Measurements from ENCODE around the gene CAMK2G. TPM values are rescaled to one million over a fixed set of nuclear protein-coding genes. Genes with fewer than 3 reads are reported as not detected.
A peak's percentile ranks its signal among the peaks of the same experiment; 100 is the strongest.
"Not testable (repeated sequence)": the region's sequence is repeated elsewhere in the genome, so short reads cannot be mapped to it uniquely, and the experiment has no call there.

Gene CAMK2G
- total RNA-seq, 1 donor from 2014 or later: 20.8 TPM

GRCh38 chr10:73791871-73792400 lies 82.4 kb downstream of the CAMK2G start:
- Mint-ChIP-seq H3K4me1 (ENCODE audit: low read depth) (peaks cover 5% of the 10 kb centered on the region), H3K4me3 (ENCODE audit: low read depth) (no peak overlapping the region), H3K9me3 (ENCODE audit: low read depth) (no peaks in the 10 kb centered on the region), H3K27ac (no peak overlapping the region), H3K36me3 (ENCODE audit: insufficient read depth) (peaks cover 20% of the 10 kb centered on the region), H3K27me3 (no peaks in the 10 kb centered on the region)
- DNase-seq (ENCODE audit: low spot score, unreplicated experiment): no peak
- no peak for TF ChIP-seq CTCF (IDR thresholded peaks at IDR 0.05; ENCODE audit: unreplicated experiment)

GRCh38 chr10:73790886-73791625 lies 83.3 kb downstream of the CAMK2G start:
- Mint-ChIP-seq H3K4me1 (ENCODE audit: low read depth) (peaks cover 11% of the 10 kb centered on the region), H3K9me3 (ENCODE audit: low read depth) (no peaks in the 10 kb centered on the region), H3K4me3 (ENCODE audit: low read depth) (no peak overlapping the region), H3K27me3 (no peaks in the 10 kb centered on the region), H3K36me3 (ENCODE audit: insufficient read depth) (peaks cover 16% of the 10 kb centered on the region), H3K27ac (no peak overlapping the region)
- DNase-seq (ENCODE audit: low spot score, unreplicated experiment): no peak
- no peak for TF ChIP-seq CTCF (IDR thresholded peaks at IDR 0.05; ENCODE audit: unreplicated experiment)

- no peaks in the 10 kb centered on the region for H3K27me3 Mint-ChIP-seq
- H3K4me3 Mint-ChIP-seq (ENCODE audit: low read depth): no peak overlapping the region
- peaks cover 16% of the 10 kb centered on the region for H3K36me3 Mint-ChIP-seq (ENCODE audit: insufficient read depth)
- DNase-seq (ENCODE audit: low spot score, unreplicated experiment): no peak
- H3K9me3 Mint-ChIP-seq (ENCODE audit: low read depth): no peaks in the 10 kb centered on the region
- peaks cover 18% of the 10 kb centered on the region for H3K4me1 Mint-ChIP-seq (ENCODE audit: low read depth)
- TF ChIP-seq CTCF (IDR thresholded peaks at IDR 0.05; ENCODE audit: unreplicated experiment): no peak
- H3K27ac Mint-ChIP-seq: no peak overlapping the region
These were observed 84.7 kb downstream of the CAMK2G start for GRCh38 chr10:73789659-73790055.

GRCh38 chr10:73788864-73789658 lies 85.3 kb downstream of the CAMK2G start:
- H3K36me3 Mint-ChIP-seq (ENCODE audit: insufficient read depth): peaks cover 14% of the 10 kb centered on the region
- no peak for TF ChIP-seq CTCF (IDR thresholded peaks at IDR 0.05; ENCODE audit: unreplicated experiment)
- H3K27me3 Mint-ChIP-seq: no peaks in the 10 kb centered on the region
- no peaks in the 10 kb centered on the region for H3K9me3 Mint-ChIP-seq (ENCODE audit: low read depth)
- H3K27ac Mint-ChIP-seq: no peak overlapping the region
- peaks cover 18% of the 10 kb centered on the region for H3K4me1 Mint-ChIP-seq (ENCODE audit: low read depth)
- no peak overlapping the region for H3K4me3 Mint-ChIP-seq (ENCODE audit: low read depth)
- DNase-seq (ENCODE audit: low spot score, unreplicated experiment): no peak

- Mint-ChIP-seq H3K4me3 (ENCODE audit: low read depth) (peak overlapping the region; percentile 41), H3K27ac (peak overlapping the region; percentile 45), H3K4me1 (ENCODE audit: low read depth) (peaks cover 30% of the 10 kb centered on the region)
- not testable (repeated sequence) for DNase-seq (ENCODE audit: low spot score, unreplicated experiment); H3K36me3 Mint-ChIP-seq (ENCODE audit: insufficient read depth); H3K27me3 Mint-ChIP-seq; H3K9me3 Mint-ChIP-seq (ENCODE audit: low read depth)
These were observed 87.1 kb downstream of the CAMK2G start for GRCh38 chr10:73787031-73787800.

All from progenitor cell of endocrine pancreas (in vitro differentiated cells).